HepG2 (cell line): Measurements from ENCODE around the gene WDR62. TPM values are rescaled to one million over a fixed set of nuclear protein-coding genes. Genes with fewer than 3 reads are reported as not detected.

Experiments used
- HMG20B ChIP-seq: conservative IDR thresholded peaks from 2 replicates; pipeline ENCODE4 v1.6.1; 2016; ENCODE audit warnings: missing genetic modification reagents, missing compliant biosample characterization
- HNF4A ChIP-seq: sonication (generic); formaldehyde crosslinking; IDR thresholded peaks from 2 replicates; pipeline ENCODE4 v1.4.0; 2020; ENCODE audit warnings: missing genetic modification reagents
- KLF13 ChIP-seq: sonication (generic); formaldehyde crosslinking; IDR thresholded peaks from 2 replicates; pipeline ENCODE4 v1.4.0; 2020; ENCODE audit warnings: mild to moderate bottlenecking, missing genetic modification reagents
- MED8 ChIP-seq: sonication (generic); formaldehyde crosslinking; IDR thresholded peaks from 2 replicates; pipeline ENCODE4 v1.8.1; 2023; ENCODE audit warnings: mild to moderate bottlenecking, missing genetic modification reagents; ENCODE audit not compliant: insufficient replicate concordance
- NR2F1 ChIP-seq, 2 experiments: fragments of 450-650 bp in 1 of 2; formaldehyde crosslinking in 1 of 2; IDR thresholded peaks; 2 replicates each; pipeline versions ENCODE4 v1.5.0 to v1.6.1; 2016 to 2020; ENCODE audit warnings: mild to moderate bottlenecking in 1 of 2, missing compliant biosample characterization in 1 of 2, missing genetic modification reagents in 1 of 2, moderate library complexity in 1 of 2
- PITX1 ChIP-seq: sonication (generic); formaldehyde crosslinking; IDR thresholded peaks from 2 replicates; pipeline ENCODE4 v1.5.1; 2020; ENCODE audit warnings: mild to moderate bottlenecking, missing genetic modification reagents
- RFX3 ChIP-seq: IDR thresholded peaks from 2 replicates; pipeline ENCODE4 v1.6.1; 2016; ENCODE audit warnings: missing biosample characterization, missing genetic modification reagents
- SALL1 ChIP-seq: sonication (generic); formaldehyde crosslinking; IDR thresholded peaks from 2 replicates; pipeline ENCODE4 v1.8.0; 2022; ENCODE audit warnings: mild to moderate bottlenecking, missing genetic modification reagents
- SCMH1 ChIP-seq: sonication (generic); formaldehyde crosslinking; IDR thresholded peaks from 2 replicates; pipeline ENCODE4 v1.9.0; 2021; ENCODE audit warnings: missing genetic modification reagents, mild to moderate bottlenecking, borderline replicate concordance
- SIN3A ChIP-seq: IDR thresholded peaks from 2 replicates; pipeline ENCODE4 v1.6.1; 2011; ENCODE audit warnings: low read depth, mild to moderate bottlenecking, control low read depth, low read length, borderline replicate concordance
- SKI ChIP-seq: fragments of 450-650 bp; IDR thresholded peaks from one replicate; pipeline ENCODE4 v1.6.1; 2018; ENCODE audit warnings: mild to moderate bottlenecking; ENCODE audit not compliant: partially characterized antibody
- ZC3H13 ChIP-seq: sonication (generic); formaldehyde crosslinking; IDR thresholded peaks from 2 replicates; pipeline ENCODE4 v1.8.1; 2023; ENCODE audit warnings: mild to moderate bottlenecking, missing genetic modification reagents, moderate library complexity
- ZNF251 ChIP-seq: sonication (generic); formaldehyde crosslinking; IDR thresholded peaks from 2 replicates; pipeline ENCODE4 v1.9.0; 2021; ENCODE audit warnings: mild to moderate bottlenecking, missing genetic modification reagents
- ZNF260 ChIP-seq: sonication (generic); formaldehyde crosslinking; IDR thresholded peaks from 2 replicates; pipeline ENCODE4 v1.4.0; 2020; ENCODE audit warnings: missing genetic modification reagents, low read depth, mild to moderate bottlenecking, borderline replicate concordance
- ZNF274 ChIP-seq: sonication (generic); formaldehyde crosslinking; IDR thresholded peaks from 2 replicates; pipeline ENCODE4 v1.5.1; 2020; ENCODE audit warnings: mild to moderate bottlenecking, missing genetic modification reagents
- ZNF317 ChIP-seq: sonication (generic); formaldehyde crosslinking; IDR thresholded peaks from 2 replicates; pipeline ENCODE4 v1.5.0; 2020; ENCODE audit warnings: mild to moderate bottlenecking, missing genetic modification reagents
- ZNF879 ChIP-seq: sonication (generic); formaldehyde crosslinking; IDR thresholded peaks from 2 replicates; pipeline ENCODE4 v1.8.1; 2023; ENCODE audit warnings: missing genetic modification reagents
- polyA plus RNA-seq, 8 experiments: library from polyadenylated mRNA; depleted of rRNA in 3 of 8; stranded (reverse) in 7 of 8; unstranded in 1 of 8; fragments of >200 nt; fragmentation: Illumina TruSeq in 4 of 8; extraction: Trizol in 4 of 8; gene quantifications; 2 replicates each; pipeline versions ENCODE4 v1.2.1 to v1.2.3, GENCODE V29; 2011 to 2016; ENCODE audit warnings: low read depth in 4 of 8, missing spikeins in 1 of 8, mixed read lengths in 1 of 8; ENCODE audit not compliant: insufficient read depth in 1 of 8
- total RNA-seq, 5 experiments: library from RNA; depleted of rRNA; stranded (reverse); fragments of >200 nt; fragmentation: Illumina TruSeq; extraction: Trizol; gene quantifications; 2 replicates each; pipeline ENCODE4 v1.2.3, GENCODE V29; 2016; ENCODE audit warnings: low read depth in 1 of 5
- TF ChIP-seq, protein P1 (sequence below): sonication (generic); formaldehyde crosslinking; conservative IDR thresholded peaks from 2 replicates; pipeline ENCODE4 v1.8.0; 2022; ENCODE audit warnings: missing genetic modification reagents
- TF ChIP-seq, protein P2 (sequence below): sonication (generic); formaldehyde crosslinking; IDR thresholded peaks from 2 replicates; pipeline ENCODE4 v1.9.0; 2022; ENCODE audit warnings: low read depth, missing genetic modification reagents
- TF ChIP-seq, protein P3 (sequence below): sonication (generic); formaldehyde crosslinking; IDR thresholded peaks from 2 replicates; pipeline ENCODE4 v1.4.0; 2020; ENCODE audit warnings: missing genetic modification reagents

Gene WDR62
- total and polyA plus RNA-seq, 2 of the 13 experiments (the other 11 are each of a cell fraction or from before 2014, with no cell fraction given), result 5.8 to 12.5 TPM

DNA sequence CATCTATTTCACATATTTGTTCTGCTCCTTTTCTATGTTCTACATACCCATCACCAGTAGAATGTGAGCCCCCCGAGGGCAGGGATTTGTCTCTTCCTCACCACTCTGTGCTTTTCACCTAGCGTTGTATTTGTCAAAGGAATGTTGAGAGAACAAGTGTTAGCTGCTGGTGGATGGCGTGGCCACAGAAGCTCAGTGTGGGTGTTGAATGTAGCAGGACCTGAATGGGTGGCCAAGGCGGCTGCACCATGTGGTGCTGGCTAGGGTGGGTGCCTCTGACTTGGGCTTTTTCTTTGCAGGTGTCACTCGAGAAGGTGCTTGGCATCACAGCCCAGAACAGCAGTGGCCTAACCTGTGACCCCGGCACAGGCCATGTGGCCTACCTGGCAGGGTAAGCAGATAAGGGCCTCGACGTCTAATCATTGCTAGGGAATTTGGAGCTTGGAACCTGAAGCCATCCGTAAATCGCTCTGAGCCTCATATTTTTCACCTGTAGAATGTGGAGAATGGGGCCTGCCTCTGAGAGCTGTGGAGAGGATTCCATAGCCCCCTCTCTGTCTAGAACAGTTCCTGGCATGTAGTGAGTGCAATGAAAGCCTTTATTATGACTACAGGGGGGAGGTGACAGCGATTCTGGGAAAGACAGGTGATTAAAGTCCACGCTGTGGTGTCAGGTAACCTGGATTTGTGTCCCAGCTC is 3.9 kb downstream of the WDR62 start (continued):
- TF ChIP-seq, protein P1, sequence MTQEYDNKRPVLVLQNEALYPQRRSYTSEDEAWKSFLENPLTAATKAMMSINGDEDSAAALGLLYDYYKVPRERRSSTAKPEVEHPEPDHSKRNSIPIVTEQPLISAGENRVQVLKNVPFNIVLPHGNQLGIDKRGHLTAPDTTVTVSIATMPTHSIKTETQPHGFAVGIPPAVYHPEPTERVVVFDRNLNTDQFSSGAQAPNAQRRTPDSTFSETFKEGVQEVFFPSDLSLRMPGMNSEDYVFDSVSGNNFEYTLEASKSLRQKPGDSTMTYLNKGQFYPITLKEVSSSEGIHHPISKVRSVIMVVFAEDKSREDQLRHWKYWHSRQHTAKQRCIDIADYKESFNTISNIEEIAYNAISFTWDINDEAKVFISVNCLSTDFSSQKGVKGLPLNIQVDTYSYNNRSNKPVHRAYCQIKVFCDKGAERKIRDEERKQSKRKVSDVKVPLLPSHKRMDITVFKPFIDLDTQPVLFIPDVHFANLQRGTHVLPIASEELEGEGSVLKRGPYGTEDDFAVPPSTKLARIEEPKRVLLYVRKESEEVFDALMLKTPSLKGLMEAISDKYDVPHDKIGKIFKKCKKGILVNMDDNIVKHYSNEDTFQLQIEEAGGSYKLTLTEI (CRISPR knock-in tag), result no peak
- TF ChIP-seq HMG20B (CRISPR knock-in tag) (peak; percentile 60), SCMH1 (CRISPR knock-in tag) (no peak), ZC3H13 (no peak), HNF4A (peak; percentile 89), ZNF317 (CRISPR knock-in tag) (no peak), NR2F1 (CRISPR knock-in tag; IDR thresholded peaks at IDR 0.05) (peak in 1 of 2 experiments; percentile 23; a peak in 1 of 4 replicates), KLF13 (CRISPR knock-in tag) (no peak), PITX1 (CRISPR knock-in tag) (peak; percentile 28; the same call in 1 of the 2 replicates), SIN3A (peak; percentile 63; the same call in 1 of the 2 replicates), ZNF274 (CRISPR knock-in tag) (0 out of 2 replicates have a peak, but pooled peaks have one; percentile 42), SALL1 (CRISPR knock-in tag) (peak; percentile 52; the same call in 1 of the 2 replicates), SKI (peak; percentile 59), MED8 (CRISPR knock-in tag) (no peak), ZNF879 (CRISPR knock-in tag) (no peak), RFX3 (CRISPR knock-in tag) (no peak), ZNF251 (CRISPR knock-in tag) (no peak), ZNF260 (CRISPR knock-in tag) (no peak)
- TF ChIP-seq, protein P2, sequence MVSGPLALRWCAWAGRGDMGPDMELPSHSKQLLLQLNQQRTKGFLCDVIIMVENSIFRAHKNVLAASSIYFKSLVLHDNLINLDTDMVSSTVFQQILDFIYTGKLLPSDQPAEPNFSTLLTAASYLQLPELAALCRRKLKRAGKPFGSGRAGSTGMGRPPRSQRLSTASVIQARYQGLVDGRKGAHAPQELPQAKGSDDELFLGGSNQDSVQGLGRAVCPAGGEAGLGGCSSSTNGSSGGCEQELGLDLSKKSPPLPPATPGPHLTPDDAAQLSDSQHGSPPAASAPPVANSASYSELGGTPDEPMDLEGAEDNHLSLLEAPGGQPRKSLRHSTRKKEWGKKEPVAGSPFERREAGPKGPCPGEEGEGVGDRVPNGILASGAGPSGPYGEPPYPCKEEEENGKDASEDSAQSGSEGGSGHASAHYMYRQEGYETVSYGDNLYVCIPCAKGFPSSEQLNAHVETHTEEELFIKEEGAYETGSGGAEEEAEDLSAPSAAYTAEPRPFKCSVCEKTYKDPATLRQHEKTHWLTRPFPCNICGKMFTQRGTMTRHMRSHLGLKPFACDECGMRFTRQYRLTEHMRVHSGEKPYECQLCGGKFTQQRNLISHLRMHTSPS, result no peak
- TF ChIP-seq, protein P3, sequence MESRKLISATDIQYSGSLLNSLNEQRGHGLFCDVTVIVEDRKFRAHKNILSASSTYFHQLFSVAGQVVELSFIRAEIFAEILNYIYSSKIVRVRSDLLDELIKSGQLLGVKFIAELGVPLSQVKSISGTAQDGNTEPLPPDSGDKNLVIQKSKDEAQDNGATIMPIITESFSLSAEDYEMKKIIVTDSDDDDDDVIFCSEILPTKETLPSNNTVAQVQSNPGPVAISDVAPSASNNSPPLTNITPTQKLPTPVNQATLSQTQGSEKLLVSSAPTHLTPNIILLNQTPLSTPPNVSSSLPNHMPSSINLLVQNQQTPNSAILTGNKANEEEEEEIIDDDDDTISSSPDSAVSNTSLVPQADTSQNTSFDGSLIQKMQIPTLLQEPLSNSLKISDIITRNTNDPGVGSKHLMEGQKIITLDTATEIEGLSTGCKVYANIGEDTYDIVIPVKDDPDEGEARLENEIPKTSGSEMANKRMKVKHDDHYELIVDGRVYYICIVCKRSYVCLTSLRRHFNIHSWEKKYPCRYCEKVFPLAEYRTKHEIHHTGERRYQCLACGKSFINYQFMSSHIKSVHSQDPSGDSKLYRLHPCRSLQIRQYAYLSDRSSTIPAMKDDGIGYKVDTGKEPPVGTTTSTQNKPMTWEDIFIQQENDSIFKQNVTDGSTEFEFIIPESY (CRISPR knock-in tag), result no peak
